A549 treated with CpdA at 1 μM for 4 hours (cell line): ENCODE data around the gene FCHSD1. TPM values are rescaled to one million over a fixed set of nuclear protein-coding genes. Genes with fewer than 3 reads are reported as not detected.

Experiments used
- total RNA-seq: library from RNA; stranded (reverse); fragments of 200-300 nt; extraction: Qiagen RNA extraction; gene quantifications from 5 replicates; pipeline ENCODE4 v1.2.3, GENCODE V29; 2022; ENCODE audit warnings: low read depth

Gene FCHSD1
- 6.2 to 12.3 TPM (median 9.7 TPM) in 5 replicates for total RNA-seq

GRCh38 chr5:141650851-141651727 lies at the start of gene FCHSD1:
TSS of gene FCHSD1 (minus strand) at chr5:141651418. CDS start at chr5:141651368, 50 bp downstream.

GRCh38 chr5:141681695-141682641 lies 30.8 kb upstream of the FCHSD1 start, which contains the start of gene ARAP3:
TSS of gene ARAP3 (minus strand) at chr5:141682230. CDS start at chr5:141680486, 1,744 bp downstream.

GRCh38 chr5:141636413-141637122 lies 14.7 kb downstream of the FCHSD1 start, which contains the start of the genes HDAC3 and RELL2:
TSS of gene HDAC3 (minus strand) at chr5:141636849. CDS start at chr5:141636790, 59 bp downstream.
TSS of gene RELL2 (plus strand) at chr5:141636997. CDS start at chr5:141638226, 1,229 bp downstream.

GRCh38 chr5:141618804-141619554 lies 32.2 kb downstream of the FCHSD1 start, which contains the start of gene DIAPH1:
TSS of gene DIAPH1 (minus strand) at chr5:141619000. CDS start at chr5:141618914, 86 bp downstream.

Other genes with a start within 250 kb of the FCHSD1 start
- gene PCDHGA9, start 248.6 kb downstream of the FCHSD1 start, total RNA-seq: 0.06 to 0.14 TPM (median 0.08 TPM) in 3 of 5 replicates, not detected in the others
- gene PCDHGB6, start 243.4 kb downstream of the FCHSD1 start, total RNA-seq: 0.06 to 0.12 TPM (median 0.09 TPM) in 4 of 5 replicates, not detected in the other
- 0.01 TPM in 1 of 5 replicates, not detected in the others for gene PCDHGA10, start 238.4 kb downstream of the FCHSD1 start, total RNA-seq
- 0.03 to 0.16 TPM (median 0.07 TPM) in 5 replicates for gene PCDHGB7, start 233.7 kb downstream of the FCHSD1 start, total RNA-seq
- gene PCDHGA11, start 230.4 kb downstream of the FCHSD1 start, total RNA-seq: 0.02 TPM in 1 of 5 replicates, not detected in the others
- 0.02 TPM in 1 of 5 replicates, not detected in the others for gene PCDHGA12, start 220.9 kb downstream of the FCHSD1 start, total RNA-seq
- gene PCDHGC3, start 175.5 kb downstream of the FCHSD1 start, total RNA-seq: 6.1 to 7.1 TPM (median 6.4 TPM) in 5 replicates
- 0.02 to 0.15 TPM (median 0.05 TPM) in 3 of 5 replicates, not detected in the others for gene PCDHGC4, start 166.4 kb downstream of the FCHSD1 start, total RNA-seq
- 0.05 TPM in 1 of 5 replicates, not detected in the others for gene PCDHGC5, start 162.3 kb downstream of the FCHSD1 start, total RNA-seq
- 91.7 to 103 TPM (median 97.5 TPM) in 5 replicates for gene DIAPH1, start 32.4 kb downstream of the FCHSD1 start, total RNA-seq
- gene HDAC3, start 14.6 kb downstream of the FCHSD1 start, total RNA-seq: 46.7 to 56.5 TPM (median 52.2 TPM) in 5 replicates
- 4.3 to 5.2 TPM (median 4.6 TPM) in 5 replicates for gene RELL2, start 14.4 kb downstream of the FCHSD1 start, total RNA-seq
- gene ARAP3, start 30.8 kb upstream of the FCHSD1 start, total RNA-seq: 3.8 to 6.2 TPM (median 4.9 TPM) in 5 replicates
- gene PCDH1, start 227.0 kb upstream of the FCHSD1 start, total RNA-seq: 1.5 to 2.7 TPM (median 1.9 TPM) in 5 replicates